ENCODE results near the gene PPP1R13B.
"Not testable (repeated sequence)": the region's sequence is repeated elsewhere in the genome, so short reads cannot be mapped to it uniquely, and the experiment has no call there.

The PPP1R13B gene

GRCh38 chr14:103696070-103696402, 151.3 kb downstream of the PPP1R13B start:
- peak; percentile 26 for DNase-seq

- DNase-seq, result no peak
Observed at GRCh38 chr14:103695296-103696069, 151.9 kb downstream of the PPP1R13B start.

DNA sequence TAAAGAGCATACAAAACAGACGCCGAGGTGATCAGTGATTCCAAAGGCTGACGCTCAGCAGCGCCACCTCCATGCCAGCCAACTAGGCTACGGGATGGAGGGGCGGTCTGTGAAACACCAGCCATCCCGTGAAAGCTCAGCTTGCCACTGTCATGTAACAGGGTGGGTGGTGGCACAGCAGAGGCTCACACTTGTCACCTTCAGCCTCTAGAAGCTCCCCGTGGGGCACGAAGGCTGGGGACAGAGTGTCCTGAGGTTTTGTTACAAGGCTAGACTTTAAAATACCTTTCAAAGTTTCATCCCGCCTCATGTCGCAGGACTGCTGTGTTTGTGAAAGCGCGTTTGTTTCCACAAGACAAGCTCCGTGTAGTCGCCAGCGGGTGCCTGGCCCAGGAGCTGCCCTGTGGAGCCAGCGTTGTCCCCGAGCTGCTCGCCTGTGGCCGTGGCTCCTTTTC, 152.8 kb downstream of the PPP1R13B start:
- DNase-seq, result no peak

- no peak for DNase-seq
Observed at GRCh38 chr14:103693515-103693914, 153.9 kb downstream of the PPP1R13B start.

DNA sequence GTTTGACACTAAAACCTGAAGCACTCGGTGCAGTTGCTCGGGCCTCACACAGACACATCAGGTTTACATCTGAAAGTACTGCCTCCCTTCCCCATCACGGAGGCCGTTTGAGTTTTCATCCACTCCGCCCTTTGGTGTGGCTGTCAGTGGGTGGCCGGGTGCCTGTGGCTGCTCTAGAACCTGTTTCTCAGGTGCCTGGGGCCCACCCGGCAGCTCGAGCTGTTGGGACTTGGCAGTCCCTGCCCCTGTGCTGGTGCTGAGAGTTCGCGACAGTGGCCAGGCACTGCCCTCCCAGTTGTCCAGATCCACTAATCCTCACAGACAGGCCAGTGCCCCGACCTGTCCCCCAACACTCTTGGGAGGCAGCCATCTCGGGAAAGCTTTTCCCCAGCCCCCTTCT, 154.5 kb downstream of the PPP1R13B start:
- no peak for DNase-seq

DNA sequence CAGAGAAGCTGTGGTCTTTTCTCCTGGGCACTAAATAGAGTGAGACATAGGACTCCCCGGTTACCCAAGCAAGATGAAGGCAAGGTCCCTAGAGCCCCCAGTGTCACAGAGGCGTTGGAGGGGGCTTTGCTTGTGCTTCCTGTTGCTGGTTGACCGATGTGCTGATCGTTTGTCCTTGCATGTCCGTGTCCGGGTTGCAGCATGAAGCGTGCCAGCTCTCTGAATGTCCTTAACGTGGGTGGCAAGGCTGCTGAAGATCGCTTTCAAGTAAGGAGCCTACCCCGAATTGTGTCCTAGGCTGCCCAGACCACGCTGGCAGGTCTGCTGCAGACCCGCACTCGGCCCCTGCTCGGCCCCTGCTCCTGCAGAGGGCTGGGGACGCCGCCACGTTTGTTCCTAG, 155.2 kb downstream of the PPP1R13B start:
- DNase-seq, result no peak

DNA sequence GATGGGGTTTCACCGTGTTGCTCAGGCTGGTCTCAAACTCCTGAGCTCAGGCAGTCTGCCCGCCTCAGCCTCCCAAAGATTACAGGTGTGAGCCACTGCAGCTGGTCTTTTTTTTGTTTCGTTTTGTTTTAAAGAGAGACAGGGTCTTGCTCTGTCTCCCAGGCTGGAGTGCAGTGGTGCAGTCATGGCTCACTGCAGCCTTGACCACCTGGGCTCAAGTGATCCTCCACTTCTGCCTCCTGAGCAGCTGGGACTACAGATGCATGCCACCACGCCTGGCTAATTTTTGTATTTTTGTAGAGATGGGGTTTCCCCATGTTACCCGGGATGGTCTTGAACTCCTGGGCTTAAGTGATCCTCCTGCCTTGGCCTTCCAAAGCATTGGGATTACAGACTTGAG, 155.7 kb downstream of the PPP1R13B start:
- not testable (repeated sequence) for DNase-seq

- DNase-seq, result no peak
Observed at GRCh38 chr14:103690332-103690731, 157.0 kb downstream of the PPP1R13B start.

- DNase-seq, result no peak
Observed at GRCh38 chr14:103688906-103689902, 158.2 kb downstream of the PPP1R13B start.

GRCh38 chr14:103688441-103688840, 158.9 kb downstream of the PPP1R13B start:
- DNase-seq, result no peak

DNA sequence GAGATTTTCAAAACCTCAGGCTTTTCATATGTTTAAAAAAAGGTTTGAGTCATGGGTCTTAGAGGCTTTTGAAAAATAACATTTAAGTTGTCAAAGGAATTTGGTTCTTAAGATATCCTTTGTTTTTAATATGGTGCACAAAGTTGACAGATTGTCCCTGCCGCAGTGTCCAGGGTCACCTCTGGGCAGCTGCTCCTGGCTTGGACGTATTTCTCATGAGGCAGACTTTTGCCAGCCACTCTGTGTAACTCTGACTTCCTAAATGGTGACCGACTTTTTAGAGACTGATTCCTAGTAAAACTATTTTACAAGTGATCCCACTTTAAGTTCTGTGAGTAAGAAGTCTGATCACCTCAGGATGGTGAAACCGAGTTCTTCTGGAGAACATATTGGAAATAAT, 159.7 kb downstream of the PPP1R13B start:
- DNase-seq, result no peak

GRCh38 chr14:103686831-103687485, 160.4 kb downstream of the PPP1R13B start:
- DNase-seq, result no peak

DNA sequence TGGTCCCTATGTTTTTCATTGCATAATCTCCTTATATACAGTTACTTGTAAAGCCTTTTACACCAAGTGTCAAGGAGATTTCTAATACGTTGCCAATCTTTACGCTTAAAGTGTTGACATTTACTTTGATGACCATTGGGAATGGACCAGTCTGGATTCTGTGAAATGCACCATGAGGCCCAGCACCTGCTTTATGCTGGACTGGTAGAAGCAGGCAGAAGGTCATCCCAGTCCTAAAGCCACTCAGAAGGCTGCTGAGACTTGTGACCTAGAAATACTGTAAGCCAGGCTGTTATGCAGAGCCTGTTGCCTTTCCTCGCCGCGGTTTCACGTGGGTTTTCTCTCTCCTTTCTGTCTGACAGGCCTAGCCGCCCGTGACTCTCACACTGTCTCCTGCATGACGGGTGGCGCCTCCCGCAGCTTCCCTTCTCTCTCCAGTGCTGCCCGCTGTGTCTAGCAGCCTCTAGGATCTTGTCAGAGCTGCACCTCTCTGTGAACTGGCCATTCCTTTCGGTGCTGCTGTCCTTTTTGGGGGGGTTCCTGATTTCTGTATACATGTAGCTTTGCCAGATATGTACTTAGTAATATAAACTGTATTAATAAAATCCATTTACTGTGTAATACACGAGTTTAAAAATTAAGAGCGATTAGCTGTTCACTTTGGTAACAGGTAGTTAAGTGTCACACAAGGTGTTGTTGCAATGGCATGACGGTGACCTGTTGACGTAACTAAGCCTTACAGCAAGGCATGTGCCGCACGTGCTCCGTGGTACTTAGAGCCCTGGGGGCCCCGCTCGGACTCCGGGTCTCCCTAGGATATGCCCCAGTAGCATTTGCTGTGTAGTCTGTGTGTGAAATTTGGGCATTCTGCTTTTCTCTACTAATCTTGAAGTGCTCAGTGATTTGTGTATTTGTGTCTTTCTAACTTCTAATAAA, 161.8 kb downstream of the PPP1R13B start:
- DNase-seq, result no peak

DNA sequence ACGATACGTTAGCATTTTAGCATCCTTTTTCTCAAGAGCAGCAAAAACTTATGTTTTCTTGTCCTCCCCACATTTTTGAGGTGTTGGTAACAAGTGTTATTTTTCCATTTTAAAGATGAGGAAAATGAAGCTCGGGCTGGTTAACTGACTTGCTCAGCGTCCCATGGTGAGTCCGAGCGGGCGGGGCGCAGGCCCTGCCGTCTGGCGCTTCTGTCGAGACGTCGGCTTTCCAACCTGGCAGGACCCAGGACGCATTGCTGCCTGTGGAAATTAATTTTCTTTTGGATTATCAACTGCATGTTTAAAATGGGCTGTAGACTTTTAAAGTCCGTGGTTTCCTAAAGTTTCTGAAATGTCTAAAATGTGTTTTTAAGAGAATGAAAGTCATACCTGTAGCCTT, 162.5 kb downstream of the PPP1R13B start:
- DNase-seq, result no peak

- no peak for DNase-seq
Observed at GRCh38 chr14:103684471-103684870, 162.9 kb downstream of the PPP1R13B start.

All from retina (tissue), 1 donor.